Gastroesophageal sphincter (tissue), 3 donors: ENCODE results near the gene SYNGR3.

Experiments
- CTCF ChIP-seq, 4 experiments: fragments of 200-600 bp in 2 of 4; fragments of 450-650 bp in 2 of 4; sonication (generic) in 1 of 4; IDR thresholded peaks; one replicate each; pipeline ENCODE4 v1.5.1; 2017 to 2019; ENCODE audit warnings: antibody characterized with exemption in 4 of 4, mild to moderate bottlenecking in 2 of 4, moderate library complexity in 2 of 4
- EP300 ChIP-seq: sonication (generic); formaldehyde crosslinking; IDR thresholded peaks from one replicate; pipeline ENCODE4 v1.6.1; 2017; ENCODE audit warnings: antibody characterized with exemption, mild to moderate bottlenecking
- POLR2A ChIP-seq, 2 donors: fragments of 450-650 bp; IDR thresholded peaks; one replicate each; pipeline ENCODE4 v1.6.1; 2017; ENCODE audit warnings: antibody characterized with exemption in 2 of 2, mild to moderate bottlenecking in 2 of 2, moderate library complexity in 1 of 2
- POLR2AphosphoS5 ChIP-seq: sonication (generic); formaldehyde crosslinking; IDR thresholded peaks from one replicate; pipeline ENCODE4 v1.6.1; 2017; ENCODE audit warnings: antibody characterized with exemption

GRCh38 chr16:1940273-1941161 is 49.3 kb upstream of the SYNGR3 start:
- no peak for TF ChIP-seq CTCF (IDR thresholded peaks at IDR 0.05)
- no peak for TF ChIP-seq POLR2A (IDR thresholded peaks at IDR 0.05)
- TF ChIP-seq EP300 = no peak
- TF ChIP-seq POLR2AphosphoS5 = no peak
